HG03520 (cell line): ENCODE data around the gene UGT1A4.

Experiments
- ATAC-seq: cut with Tn5 transposase; IDR thresholded peaks from one replicate; pipeline ENCODE4 v1.9.1; 2021; ENCODE audit warnings: mild to moderate bottlenecking, moderate library complexity; ENCODE audit not compliant: unreplicated experiment

Gene UGT1A4

GRCh38 chr2:233779722-233780121 is 61.2 kb downstream of the UGT1A4 start:
- no peak for ATAC-seq

- no peak for ATAC-seq
These were observed 62.2 kb downstream of the UGT1A4 start for GRCh38 chr2:233780771-233781170.

- no peak for ATAC-seq
These were observed 71.0 kb downstream of the UGT1A4 start for GRCh38 chr2:233789554-233789953.

GRCh38 chr2:233791151-233791882 is 72.8 kb downstream of the UGT1A4 start:
- ATAC-seq: no peak

GRCh38 chr2:233791883-233792329 is 73.4 kb downstream of the UGT1A4 start:
- ATAC-seq: no peak

GRCh38 chr2:233792720-233793119 is 74.2 kb downstream of the UGT1A4 start:
- ATAC-seq: no peak

GRCh38 chr2:233793465-233794127 is 75.1 kb downstream of the UGT1A4 start:
- ATAC-seq: no peak

- ATAC-seq: no peak
These were observed 75.7 kb downstream of the UGT1A4 start for GRCh38 chr2:233794128-233794658.

- no peak for ATAC-seq
These were observed 77.2 kb downstream of the UGT1A4 start for GRCh38 chr2:233795735-233796171.

GRCh38 chr2:233796254-233796653 is 77.7 kb downstream of the UGT1A4 start:
- no peak for ATAC-seq

GRCh38 chr2:233798335-233799086 is 80.0 kb downstream of the UGT1A4 start:
- no peak for ATAC-seq

- no peak for ATAC-seq
These were observed 80.6 kb downstream of the UGT1A4 start for GRCh38 chr2:233799087-233799665.

- no peak for ATAC-seq
These were observed 81.2 kb downstream of the UGT1A4 start for GRCh38 chr2:233799716-233800115.

GRCh38 chr2:233800208-233800607 is 81.7 kb downstream of the UGT1A4 start:
- ATAC-seq: no peak

GRCh38 chr2:233801357-233802131 is 83.0 kb downstream of the UGT1A4 start:
- no peak for ATAC-seq

GRCh38 chr2:233802132-233802815 is 83.7 kb downstream of the UGT1A4 start:
- no peak for ATAC-seq

- ATAC-seq: no peak
These were observed 84.9 kb downstream of the UGT1A4 start for GRCh38 chr2:233803292-233803911.

- no peak for ATAC-seq
These were observed 85.5 kb downstream of the UGT1A4 start for GRCh38 chr2:233803994-233804393.

GRCh38 chr2:233807215-233807865 is 88.8 kb downstream of the UGT1A4 start:
- ATAC-seq: no peak
